Measurements from ENCODE around the gene RNPEPL1. TPM values are rescaled to one million over a fixed set of nuclear protein-coding genes. Genes with fewer than 3 reads are reported as not detected.

RNPEPL1 gene
- total RNA-seq, 2 donors from 2014 or later, result 27.2 to 52.7 TPM

DNA sequence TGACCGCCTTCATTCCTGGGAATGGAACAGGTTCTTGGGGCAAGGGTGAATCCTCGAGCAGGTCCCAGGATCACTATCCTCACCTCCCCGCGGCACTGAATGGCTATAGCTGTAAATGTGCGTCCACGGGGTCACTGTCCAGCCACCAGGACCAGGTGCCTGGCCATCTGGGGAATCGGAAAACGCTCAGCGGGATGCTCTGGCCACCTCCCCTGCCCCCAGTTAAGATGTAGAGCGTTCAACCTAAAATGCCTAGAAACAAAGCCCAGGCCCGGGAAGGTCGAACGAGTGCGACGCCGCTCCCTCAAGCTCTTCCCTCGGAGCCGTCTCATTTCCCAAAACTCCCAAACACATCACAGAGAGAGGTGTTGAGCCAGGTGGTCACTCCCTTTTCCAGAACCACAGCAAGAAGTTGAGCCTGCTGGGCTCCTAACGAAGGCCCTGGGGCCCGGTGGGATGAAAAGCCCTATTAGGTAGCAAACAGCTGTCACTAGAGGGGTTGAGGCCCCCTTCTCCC, 17.5 kb downstream of the RNPEPL1 start:
- peak overlapping the region; percentile 92 for H3K4me3 Mint-ChIP-seq
- H3K36me3 Mint-ChIP-seq (ENCODE audit: low read depth), result peaks cover 6% of the 10 kb centered on the region
- ATAC-seq (replicated peaks), result no peak
- no peaks in the 10 kb centered on the region for H3K27me3 Mint-ChIP-seq
- H3K9me3 Mint-ChIP-seq, result no peaks in the 10 kb centered on the region
- peaks cover 25% of the 10 kb centered on the region for H3K4me1 Mint-ChIP-seq
- peak overlapping the region; percentile 92 for H3K27ac Mint-ChIP-seq

DNA sequence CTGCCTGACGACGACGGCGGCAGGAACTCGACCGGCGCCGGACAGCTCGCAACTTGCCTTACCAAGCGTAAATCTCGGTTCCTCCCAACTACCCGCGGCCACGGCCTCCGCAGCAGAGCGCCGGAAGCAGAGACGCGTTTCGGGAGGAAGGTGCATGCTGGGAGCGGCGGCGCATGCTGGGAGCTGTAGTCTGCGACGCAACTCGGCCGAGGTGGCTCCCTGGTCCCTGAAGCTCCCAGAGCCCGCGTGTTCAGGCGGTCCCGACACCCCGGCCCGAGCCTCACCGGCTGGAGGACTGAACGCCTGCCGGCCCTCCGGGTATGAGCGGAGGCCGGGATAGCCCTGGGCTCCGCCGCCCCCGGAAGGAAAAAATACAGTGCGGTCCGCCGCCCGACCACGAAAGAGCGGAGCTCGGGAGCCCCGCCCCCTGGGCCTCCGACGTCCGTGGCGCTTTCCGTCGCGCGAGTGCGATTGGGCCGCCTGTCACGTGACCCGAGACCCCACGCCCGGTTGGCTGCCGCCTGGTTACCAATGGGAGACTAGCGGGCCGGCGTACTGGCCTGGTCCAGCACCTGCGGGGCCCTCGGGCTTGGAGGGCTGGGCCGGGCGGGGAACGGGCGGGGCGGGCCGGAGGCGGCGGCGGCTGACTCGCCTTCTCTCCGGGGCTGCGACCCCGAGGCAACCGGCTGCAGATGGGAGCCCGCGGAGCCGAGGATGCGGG, 18.1 kb downstream of the RNPEPL1 start, which contains the start of gene CAPN10:
Gene CAPN10, plus strand, starts transcription at position 537 of the 721 bp plus-strand sequence. Its CDS starts 178 bp downstream, at position 715.
- Mint-ChIP-seq H3K36me3 (ENCODE audit: low read depth) (peaks cover 8% of the 10 kb centered on the region), H3K27me3 (no peaks in the 10 kb centered on the region), H3K4me3 (peak within 1 kb of the TSS; percentile 92), H3K27ac (peak within 1 kb of the TSS; percentile 92), H3K4me1 (peaks cover 25% of the 10 kb centered on the region), H3K9me3 (no peaks in the 10 kb centered on the region)
- peak; percentile 93 for ATAC-seq (replicated peaks)

DNA sequence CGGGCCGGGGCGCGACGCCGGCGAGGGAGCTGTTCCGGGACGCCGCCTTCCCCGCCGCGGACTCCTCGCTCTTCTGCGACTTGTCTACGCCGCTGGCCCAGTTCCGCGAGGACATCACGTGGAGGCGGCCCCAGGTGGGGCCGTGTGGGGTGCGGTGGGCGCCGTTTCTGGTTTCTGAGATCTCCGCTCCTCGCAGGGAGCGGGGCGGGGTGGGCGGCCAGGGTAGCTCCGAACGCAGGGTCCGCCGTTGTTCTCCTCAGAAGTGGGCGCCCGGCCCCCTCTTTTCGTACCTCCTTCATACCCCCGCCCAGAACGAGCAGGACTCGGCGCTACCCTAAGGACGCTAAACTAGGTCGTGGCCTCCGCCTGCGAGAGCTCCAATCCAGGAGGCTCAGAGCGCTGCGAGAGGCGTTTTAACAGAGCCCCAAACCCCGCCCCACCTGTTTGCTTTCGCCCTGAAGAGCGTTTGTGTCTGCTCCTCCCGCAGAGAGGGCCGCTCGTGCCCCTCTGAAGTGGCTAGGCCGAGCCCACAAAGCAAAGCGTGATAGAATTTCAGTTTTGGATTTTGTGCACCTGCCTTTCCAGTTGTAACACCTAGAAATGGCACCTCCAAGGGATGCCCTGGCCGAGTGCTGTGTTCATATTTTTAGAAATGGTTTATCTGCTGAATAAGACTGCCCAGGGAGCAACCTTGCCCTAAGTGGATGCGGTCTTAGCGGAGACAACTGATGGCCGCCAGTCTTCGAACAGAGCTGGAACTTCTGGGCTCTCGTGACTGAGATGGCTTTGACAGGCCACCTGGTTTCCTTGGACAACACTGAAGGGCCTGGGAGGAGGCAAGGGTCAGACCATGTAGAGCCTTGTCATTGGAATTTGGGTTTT, 18.9 kb downstream of the RNPEPL1 start:
- peaks cover 28% of the 10 kb centered on the region for H3K4me1 Mint-ChIP-seq
- H3K36me3 Mint-ChIP-seq (ENCODE audit: low read depth), result peaks cover 13% of the 10 kb centered on the region
- peak overlapping the region; percentile 37 for H3K27ac Mint-ChIP-seq
- peak; percentile 35 for ATAC-seq (replicated peaks)
- peak overlapping the region; percentile 92 for H3K4me3 Mint-ChIP-seq
- no peaks in the 10 kb centered on the region for H3K9me3 Mint-ChIP-seq
- no peaks in the 10 kb centered on the region for H3K27me3 Mint-ChIP-seq

DNA sequence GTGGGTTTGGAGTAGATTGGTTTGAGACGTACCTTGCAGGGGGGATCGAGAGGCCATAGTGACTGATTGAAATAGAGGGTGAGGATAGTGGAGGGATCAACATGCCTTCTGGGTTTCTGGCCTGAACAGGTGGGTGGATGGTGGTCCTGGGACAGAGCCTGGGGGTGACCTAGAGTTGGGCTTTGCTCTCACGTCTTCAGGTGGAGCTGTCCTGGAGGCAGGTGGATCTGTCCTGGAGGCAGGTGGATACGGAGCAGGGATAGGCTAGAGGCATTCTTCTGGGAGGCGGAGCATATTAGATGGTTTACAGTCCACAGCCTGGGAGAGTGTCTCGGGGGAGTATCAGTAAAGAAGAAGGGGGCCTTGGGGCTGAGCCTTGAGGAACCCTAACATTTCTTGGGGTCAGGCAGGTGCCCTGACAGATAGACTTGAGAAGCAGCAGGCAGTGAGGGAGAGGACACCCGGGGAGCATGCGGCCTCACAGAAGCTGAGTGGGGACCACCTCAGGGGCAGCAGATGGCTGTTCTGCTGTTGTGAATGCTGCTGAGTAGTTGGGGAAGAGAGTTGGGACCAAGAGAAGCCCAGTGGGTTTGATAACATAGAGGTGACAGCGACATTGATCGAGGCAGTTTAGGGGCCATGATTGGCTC, 19.8 kb downstream of the RNPEPL1 start:
- Mint-ChIP-seq H3K36me3 (ENCODE audit: low read depth) (peaks cover 19% of the 10 kb centered on the region), H3K9me3 (no peaks in the 10 kb centered on the region), H3K4me1 (peaks cover 25% of the 10 kb centered on the region), H3K27me3 (no peaks in the 10 kb centered on the region), H3K4me3 (peak overlapping the region; percentile 92), H3K27ac (peak overlapping the region; percentile 37)
- ATAC-seq (replicated peaks), result no peak

DNA sequence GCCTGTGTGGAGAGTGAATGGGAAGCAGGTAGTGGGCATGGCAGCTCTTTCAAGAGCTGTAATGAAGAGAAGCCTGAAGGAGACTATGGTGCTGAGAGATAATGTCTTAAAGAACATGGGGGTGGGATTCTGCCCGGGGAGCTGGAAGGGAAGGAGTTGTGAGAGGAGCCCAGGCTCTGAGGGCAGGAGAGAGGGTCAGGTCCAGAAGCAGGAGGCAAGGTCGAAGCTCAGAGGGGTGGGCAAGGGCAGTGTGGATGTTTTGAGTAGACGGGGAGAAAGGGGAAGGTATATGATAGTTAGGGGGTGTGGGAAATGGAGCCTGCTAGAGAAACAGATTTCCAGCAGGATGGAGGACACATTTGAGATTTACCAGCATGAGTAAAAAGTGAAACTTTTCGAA, 20.4 kb downstream of the RNPEPL1 start:
- Mint-ChIP-seq H3K36me3 (ENCODE audit: low read depth) (peaks cover 19% of the 10 kb centered on the region), H3K9me3 (no peaks in the 10 kb centered on the region), H3K27ac (peak overlapping the region; percentile 37), H3K4me1 (peaks cover 25% of the 10 kb centered on the region), H3K4me3 (peak overlapping the region; percentile 92), H3K27me3 (no peaks in the 10 kb centered on the region)
- no peak for ATAC-seq (replicated peaks)

DNA sequence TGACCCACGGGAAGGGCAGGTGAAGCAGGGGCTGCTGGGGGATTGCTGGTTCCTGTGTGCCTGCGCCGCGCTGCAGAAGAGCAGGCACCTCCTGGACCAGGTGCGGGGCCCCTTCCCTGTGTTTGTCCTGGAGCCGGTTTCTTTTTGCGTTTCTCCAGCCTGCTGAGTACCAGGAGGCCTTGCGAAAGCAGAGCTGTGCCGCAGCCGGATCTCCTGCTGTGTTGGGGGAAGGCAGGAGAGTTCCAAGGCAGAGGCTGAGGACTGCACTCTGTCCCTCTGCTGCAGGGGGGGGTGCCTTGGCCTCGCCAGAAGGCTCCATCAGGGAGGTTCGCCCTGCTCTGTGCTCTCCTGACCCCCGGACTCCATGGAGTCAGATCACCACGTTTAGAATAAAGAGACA, 21.1 kb downstream of the RNPEPL1 start:
- Mint-ChIP-seq H3K9me3 (no peaks in the 10 kb centered on the region), H3K27ac (no peak overlapping the region), H3K36me3 (ENCODE audit: low read depth) (peaks cover 19% of the 10 kb centered on the region), H3K4me3 (no peak overlapping the region), H3K27me3 (no peaks in the 10 kb centered on the region), H3K4me1 (peaks cover 25% of the 10 kb centered on the region)
- ATAC-seq (replicated peaks), result no peak

- Mint-ChIP-seq H3K36me3 (ENCODE audit: low read depth) (peaks cover 19% of the 10 kb centered on the region), H3K4me3 (no peak overlapping the region), H3K27ac (no peak overlapping the region), H3K9me3 (no peaks in the 10 kb centered on the region), H3K4me1 (peaks cover 21% of the 10 kb centered on the region), H3K27me3 (no peaks in the 10 kb centered on the region)
- ATAC-seq (replicated peaks), result no peak
Observed at GRCh38 chr2:240589850-240590525, 21.7 kb downstream of the RNPEPL1 start.

DNA sequence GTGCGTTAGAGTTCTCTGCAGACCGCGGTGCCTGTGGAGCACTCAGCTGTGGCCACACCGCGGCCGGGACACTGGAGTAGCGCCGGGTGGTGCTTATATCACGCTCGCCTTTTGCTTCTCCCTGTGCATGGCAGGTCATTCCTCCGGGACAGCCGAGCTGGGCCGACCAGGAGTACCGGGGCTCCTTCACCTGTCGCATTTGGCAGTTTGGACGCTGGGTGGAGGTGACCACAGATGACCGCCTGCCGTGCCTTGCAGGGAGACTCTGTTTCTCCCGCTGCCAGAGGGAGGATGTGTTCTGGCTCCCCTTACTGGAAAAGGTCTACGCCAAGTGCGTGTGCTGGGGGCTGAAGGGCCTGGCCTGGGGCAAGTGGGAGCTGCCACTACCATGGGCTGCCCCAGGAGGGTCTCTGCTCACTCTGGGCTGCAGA, 22.4 kb downstream of the RNPEPL1 start:
- H3K27me3 Mint-ChIP-seq, result no peaks in the 10 kb centered on the region
- peaks cover 21% of the 10 kb centered on the region for H3K4me1 Mint-ChIP-seq
- H3K4me3 Mint-ChIP-seq, result no peak overlapping the region
- H3K36me3 Mint-ChIP-seq (ENCODE audit: low read depth), result peaks cover 19% of the 10 kb centered on the region
- no peak for ATAC-seq (replicated peaks)
- H3K27ac Mint-ChIP-seq, result peak overlapping the region; percentile 63
- H3K9me3 Mint-ChIP-seq, result no peaks in the 10 kb centered on the region

DNA sequence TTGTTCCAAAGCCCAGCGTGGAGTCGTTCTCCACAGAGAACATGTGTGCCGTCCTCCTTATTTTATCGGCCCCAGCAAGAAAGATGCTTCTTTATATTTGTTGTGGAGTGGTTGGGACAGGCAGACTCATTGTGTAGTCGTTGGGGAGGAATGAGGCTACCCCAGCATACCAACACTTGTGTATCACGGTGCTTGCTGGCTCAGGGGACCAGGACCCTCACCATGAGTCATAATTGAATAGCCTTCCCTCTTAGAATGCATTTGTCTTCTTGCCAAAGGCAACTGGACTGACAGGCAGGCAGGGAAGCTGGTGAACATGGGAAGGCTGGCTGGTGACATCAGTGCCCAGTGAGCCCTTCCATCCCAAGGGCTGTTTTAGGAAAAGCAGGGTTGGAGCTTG, 22.9 kb downstream of the RNPEPL1 start:
- no peaks in the 10 kb centered on the region for H3K9me3 Mint-ChIP-seq
- H3K4me3 Mint-ChIP-seq, result no peak overlapping the region
- ATAC-seq (replicated peaks), result no peak

GRCh38 chr2:240591784-240592183, 23.5 kb downstream of the RNPEPL1 start:
- H3K27me3 Mint-ChIP-seq, result no peaks in the 10 kb centered on the region

More for the DNA sequence above, 22.9 kb downstream of the RNPEPL1 start:
- peak overlapping the region; percentile 63 for H3K27ac Mint-ChIP-seq
- H3K27me3 Mint-ChIP-seq, result no peaks in the 10 kb centered on the region
- H3K36me3 Mint-ChIP-seq (ENCODE audit: low read depth), result peaks cover 19% of the 10 kb centered on the region
- peaks cover 21% of the 10 kb centered on the region for H3K4me1 Mint-ChIP-seq

DNA sequence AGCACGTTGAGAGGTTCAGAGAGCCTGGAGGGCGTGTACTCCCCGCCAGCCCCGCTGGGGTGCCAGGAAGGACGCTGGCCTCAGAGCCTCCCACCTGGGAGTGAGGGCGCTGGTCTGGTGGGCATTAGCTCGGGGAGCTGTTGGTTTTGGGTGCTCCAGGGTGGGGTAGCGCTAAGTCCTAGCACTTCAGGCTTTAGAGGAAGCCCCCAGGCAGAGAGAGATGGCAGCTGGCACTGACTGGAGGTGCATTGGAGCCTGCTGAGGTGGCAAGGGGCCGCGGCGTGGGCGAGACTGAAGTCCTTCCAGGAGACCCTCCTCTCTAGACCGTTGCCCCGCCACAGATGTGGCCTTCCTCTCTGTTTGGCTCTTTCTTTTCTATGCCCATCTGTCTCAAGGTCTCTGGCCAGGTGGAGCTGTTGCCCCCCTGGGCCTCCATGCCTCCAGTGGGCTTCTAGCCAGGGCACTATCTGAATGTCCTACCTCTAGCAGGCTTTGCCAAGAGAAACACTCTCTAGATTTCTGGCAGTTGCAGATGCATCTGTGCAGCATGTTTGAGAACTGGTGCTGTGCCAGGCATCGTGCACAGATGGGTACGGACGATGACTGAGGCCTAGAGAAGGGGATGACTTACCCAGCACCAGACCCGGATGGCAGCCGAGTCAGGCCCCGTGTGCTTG, 24.9 kb downstream of the RNPEPL1 start:
- Mint-ChIP-seq H3K9me3 (no peaks in the 10 kb centered on the region), H3K4me1 (peaks cover 14% of the 10 kb centered on the region), H3K4me3 (no peak overlapping the region), H3K27me3 (no peaks in the 10 kb centered on the region), H3K36me3 (ENCODE audit: low read depth) (peaks cover 19% of the 10 kb centered on the region), H3K27ac (no peak overlapping the region)
- ATAC-seq (replicated peaks), result no peak

More at GRCh38 chr2:240591784-240592183, 23.5 kb downstream of the RNPEPL1 start:
- peak overlapping the region; percentile 63 for H3K27ac Mint-ChIP-seq
- no peaks in the 10 kb centered on the region for H3K9me3 Mint-ChIP-seq
- peaks cover 19% of the 10 kb centered on the region for H3K36me3 Mint-ChIP-seq (ENCODE audit: low read depth)
- H3K4me3 Mint-ChIP-seq, result no peak overlapping the region
- H3K4me1 Mint-ChIP-seq, result peaks cover 21% of the 10 kb centered on the region
- ATAC-seq (replicated peaks), result no peak

DNA sequence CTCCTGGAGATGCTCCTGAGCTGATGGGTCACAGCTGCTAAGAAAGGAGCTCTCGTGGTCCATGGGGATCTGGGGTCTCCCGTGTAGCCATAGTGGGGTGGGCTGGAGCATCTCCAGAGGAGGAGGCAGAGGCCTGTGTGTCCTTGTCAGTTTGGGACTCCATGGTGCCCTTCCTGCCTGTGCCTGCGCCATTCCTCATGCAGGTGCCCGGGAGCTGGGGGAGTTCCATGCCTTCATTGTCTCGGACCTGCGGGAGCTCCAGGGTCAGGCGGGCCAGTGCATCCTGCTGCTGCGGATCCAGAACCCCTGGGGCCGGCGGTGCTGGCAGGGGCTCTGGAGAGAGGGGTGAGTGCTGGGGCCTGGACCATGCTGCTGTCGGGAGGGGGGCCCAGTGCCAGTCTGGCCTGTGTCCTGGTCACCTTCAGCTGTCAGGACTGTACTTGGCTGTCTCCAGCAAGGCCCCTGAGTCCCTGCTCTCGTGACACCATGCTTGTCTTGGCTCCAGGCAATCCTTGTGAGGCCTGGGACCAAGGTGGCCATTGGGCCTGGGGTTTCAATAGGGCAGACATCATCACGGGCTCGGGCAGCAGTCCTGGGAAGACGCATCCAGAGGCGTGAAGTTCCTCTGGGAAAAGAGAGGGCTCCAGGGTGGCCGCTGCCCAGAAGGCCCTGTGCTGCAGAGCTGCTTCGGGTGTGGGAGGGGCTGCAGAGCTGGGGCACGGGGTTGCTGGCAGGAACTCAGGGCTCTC, 25.6 kb downstream of the RNPEPL1 start:
- Mint-ChIP-seq H3K4me3 (no peak overlapping the region), H3K36me3 (ENCODE audit: low read depth) (peaks cover 19% of the 10 kb centered on the region), H3K9me3 (no peaks in the 10 kb centered on the region), H3K4me1 (peaks cover 7% of the 10 kb centered on the region), H3K27ac (no peak overlapping the region), H3K27me3 (no peaks in the 10 kb centered on the region)
- no peak for ATAC-seq (replicated peaks)
